Neural crest cell (in vitro differentiated cells): Measurements from ENCODE around the gene ART4. TPM values are rescaled to one million over a fixed set of nuclear protein-coding genes. Genes with fewer than 3 reads are reported as not detected.

Source experiments
- DNase-seq: peaks from one replicate; pipeline ENCODE4 v3.0.0; 2021; ENCODE audit warnings: low read depth, mixed read lengths, low spot score
- H3K27ac Mint-ChIP-seq: one replicate; pipeline ENCODE4 v1.8.0; 2021; ENCODE audit warnings: mild to moderate bottlenecking, mixed read lengths; ENCODE audit not compliant: unreplicated experiment
- H3K27me3 Mint-ChIP-seq: 2 replicates; pipeline ENCODE4 v1.8.0; 2021; ENCODE audit warnings: low read depth, mild to moderate bottlenecking, mixed read lengths
- H3K36me3 Mint-ChIP-seq: 2 replicates; pipeline ENCODE4 v1.8.0; 2021; ENCODE audit warnings: low read depth, mild to moderate bottlenecking, mixed read lengths
- H3K4me1 Mint-ChIP-seq: 2 replicates; pipeline ENCODE4 v1.8.0; 2021; ENCODE audit warnings: mixed read lengths
- H3K4me3 Mint-ChIP-seq: one replicate; pipeline ENCODE4 v1.8.0; 2021; ENCODE audit warnings: mild to moderate bottlenecking, mixed read lengths
- H3K9me3 Mint-ChIP-seq: 2 replicates; pipeline ENCODE4 v1.8.0; 2021; ENCODE audit warnings: mixed read lengths
- CTCF ChIP-seq: fragments of 200-600 bp; sonication (generic); conservative IDR thresholded peaks from 2 replicates; pipeline ENCODE4 v1.5.0; 2021; ENCODE audit warnings: antibody characterized with exemption, mild to moderate bottlenecking
- total RNA-seq: library from RNA; stranded (reverse); gene quantifications from 2 replicates; pipeline ENCODE4 v1.2.1, GENCODE V29; 2021

ART4 gene
- total RNA-seq, 1 donor from 2014 or later, result not detected

GRCh38 chr12:14845350-14845750 lies 2.0 kb upstream of the ART4 start:
- Mint-ChIP-seq H3K4me3 (no peak overlapping the region), H3K27ac (no peak overlapping the region), H3K27me3 (no peaks in the 10 kb centered on the region), H3K4me1 (peaks cover 21% of the 10 kb centered on the region), H3K9me3 (no peaks in the 10 kb centered on the region), H3K36me3 (no peaks in the 10 kb centered on the region)
- TF ChIP-seq CTCF, result peak; percentile 92
- peak; percentile 36 for DNase-seq

GRCh38 chr12:14844401-14844800 lies 1.1 kb upstream of the ART4 start:
- H3K4me1 Mint-ChIP-seq, result peaks cover 13% of the 10 kb centered on the region
- DNase-seq, result no peak
- TF ChIP-seq CTCF, result no peak
- no peak overlapping the region for H3K27ac Mint-ChIP-seq
- H3K9me3 Mint-ChIP-seq, result no peaks in the 10 kb centered on the region
- H3K27me3 Mint-ChIP-seq, result no peaks in the 10 kb centered on the region
- no peak overlapping the region for H3K4me3 Mint-ChIP-seq
- H3K36me3 Mint-ChIP-seq, result no peaks in the 10 kb centered on the region

GRCh38 chr12:14842315-14842714 lies 1.0 kb downstream of the ART4 start:
- no peaks in the 10 kb centered on the region for H3K36me3 Mint-ChIP-seq
- no peaks in the 10 kb centered on the region for H3K9me3 Mint-ChIP-seq
- DNase-seq, result no peak
- no peaks in the 10 kb centered on the region for H3K27me3 Mint-ChIP-seq
- H3K4me3 Mint-ChIP-seq, result no peak overlapping the region
- no peak overlapping the region for H3K27ac Mint-ChIP-seq
- TF ChIP-seq CTCF, result no peak
- H3K4me1 Mint-ChIP-seq, result peaks cover 11% of the 10 kb centered on the region

GRCh38 chr12:14841761-14842160 lies 1.6 kb downstream of the ART4 start:
- Mint-ChIP-seq H3K27me3 (no peaks in the 10 kb centered on the region), H3K9me3 (no peaks in the 10 kb centered on the region), H3K4me3 (no peak overlapping the region), H3K4me1 (peaks cover 5% of the 10 kb centered on the region), H3K36me3 (no peaks in the 10 kb centered on the region), H3K27ac (peak overlapping the region; percentile 15)
- DNase-seq, result no peak
- no peak for TF ChIP-seq CTCF

- no peak for TF ChIP-seq CTCF
- Mint-ChIP-seq H3K27me3 (no peaks in the 10 kb centered on the region), H3K4me1 (peaks cover 4% of the 10 kb centered on the region), H3K27ac (no peak overlapping the region), H3K4me3 (no peak overlapping the region), H3K9me3 (no peaks in the 10 kb centered on the region), H3K36me3 (no peaks in the 10 kb centered on the region)
- DNase-seq, result no peak
Observed at GRCh38 chr12:14840616-14841015, 2.7 kb downstream of the ART4 start.

- H3K27ac Mint-ChIP-seq, result no peak overlapping the region
- no peak for TF ChIP-seq CTCF
- DNase-seq, result no peak
- H3K4me3 Mint-ChIP-seq, result no peak overlapping the region
- H3K4me1 Mint-ChIP-seq, result peaks cover 8% of the 10 kb centered on the region
- H3K36me3 Mint-ChIP-seq, result no peaks in the 10 kb centered on the region
- no peaks in the 10 kb centered on the region for H3K9me3 Mint-ChIP-seq
- no peaks in the 10 kb centered on the region for H3K27me3 Mint-ChIP-seq
Observed at GRCh38 chr12:14839262-14839661, 4.1 kb downstream of the ART4 start.
